Pancreas (tissue), 10 donors: ENCODE measurements around the gene NAT9. TPM values are rescaled to one million over a fixed set of nuclear protein-coding genes. Genes with fewer than 3 reads are reported as not detected.

Source experiments
- ATAC-seq, 4 donors: fragments of 200-7000 bp; cut with Tn5 transposase; one replicate each; pipeline versions ENCODE4 v1.8.0 to v1.9.1; 2020; ENCODE audit warnings: mild to moderate bottlenecking in 4 of 4, moderate library complexity in 4 of 4
- DNase-seq, 6 donors: peaks; one replicate each; pipeline ENCODE4 v3.0.0-alpha.2; 2020
- FAIRE-seq: peaks from 2 replicates; lab custom pipeline; 2012; peaks lifted over from hg19 to GRCh38; lab: Jason Lieb, UNC
- H3K27ac ChIP-seq, 4 donors: fragments of 200-600 bp; sonication (generic); 1 replicate in 3 of 4; 2 replicates in 1 of 4; pipeline versions ENCODE4 v1.5.0 to v1.8.0; 2020
- H3K27me3 ChIP-seq, 4 donors: fragments of 200-600 bp; one replicate each; pipeline ENCODE4 v1.8.0; 2021
- H3K36me3 ChIP-seq, 3 donors: fragments of 200-600 bp; sonication (generic) in 1 of 3; one replicate each; pipeline versions ENCODE4 v1.5.0 to v1.8.0; 2020 to 2021
- H3K4me1 ChIP-seq, 3 donors: fragments of 200-600 bp; one replicate each; pipeline ENCODE4 v1.8.0; 2021
- H3K4me3 ChIP-seq, 4 donors: fragments of 200-600 bp; sonication (generic) in 2 of 4; one replicate each; pipeline versions ENCODE4 v1.5.0 to v1.8.0; 2020 to 2021
- H3K9me3 ChIP-seq, 4 donors: fragments of 200-600 bp; one replicate each; pipeline ENCODE4 v1.8.0; 2021
- WGBS, 2 donors: extraction: QIAGEN DNeasy Blood & Tissue Kit; methylation state at CpG; one replicate each; pipeline ENCODE4 v1.1.7; 2013; 5-methylcytosine and 5-hydroxymethylcytosine counted together
- intact Hi-C, 3 donors: fragments of 100-400 bp; cut with DNase I; formaldehyde crosslinking; loops; one replicate each; pipeline versions ENCODE4 v1.11.1 to v1.14.2; 2022
- polyA plus RNA-seq, 2 donors: library from polyadenylated mRNA; stranded (reverse); fragments of 200-250 nt; gene quantifications; one replicate each; pipeline ENCODE4 v1.2.3, GENCODE V29; 2013
- total RNA-seq, 6 donors: library from RNA; stranded (reverse); fragmentation: NEBNext Ultra II Directional in 4 of 6; extraction: Animal tissue kit (Norgen Biotek cat#: 25700) in 4 of 6; gene quantifications; one replicate each; pipeline versions ENCODE4 v1.2.1 to v1.2.4, GENCODE V29; 2021 to 2023
- TF ChIP-seq, protein P1 (sequence below), 4 donors: fragments of 200-600 bp; sonication (generic) in 3 of 4; IDR thresholded peaks; one replicate each; pipeline versions ENCODE4 v1.5.0 to v1.8.0; 2021; ENCODE audit warnings: antibody characterized with exemption in 4 of 4
- donor health status: healthy with polysubstance abuse.
- donor health status: DM: no; HTN: no; CAD: no; lungs with moderate emphysema.
- donor health status: DM: no; HTN: no; CAD: no.
- donor health status: control.
- donor health status: control.
- donor health status: Bipolar disorder and iron deficiency.
- donor health status: DM: yes; HTN: yes; CAD: no.
- donor health status: DM: no; HTN: no; CAD: no.
- donor health status: DM: no; HTN: no; CAD: no.
- donor health status: DM: yes; HTN: yes; CAD: no.

The NAT9 gene
- total and polyA plus RNA-seq, 8 donors: 14.4 to 38.5 (median 24.8) TPM

DNA sequence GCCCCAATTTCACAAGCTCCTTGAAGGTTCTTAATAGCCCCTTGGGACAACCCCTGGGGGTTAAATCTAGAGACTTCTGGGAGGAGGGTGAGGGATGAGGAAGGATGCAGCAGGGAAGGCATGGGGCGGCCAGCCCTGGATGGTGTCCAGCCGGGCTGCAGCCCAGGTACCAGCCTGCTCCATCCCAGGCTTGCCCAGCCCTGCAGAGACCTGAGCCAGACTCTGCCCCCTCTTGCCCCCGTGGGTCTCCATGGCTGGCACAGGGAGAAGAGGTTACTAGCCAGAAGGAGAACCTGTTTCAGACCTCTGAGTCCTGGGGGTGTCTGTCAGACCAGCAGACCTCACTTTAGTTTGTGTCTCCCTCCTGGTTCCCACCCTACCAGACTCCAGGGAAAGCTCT is 19.3 kb downstream of the NAT9 start:
- DNase-seq (peak in 1 of 6 donors; percentile 44), FAIRE-seq (no peak), ATAC-seq (no peak)
- peaks cover 53 to 65% (median 57%) of the 10 kb centered on the region in 3 donors for H3K4me1 ChIP-seq
- no peaks in the 10 kb centered on the region for H3K36me3 ChIP-seq
- intact Hi-C loops: no loop called here
- H3K9me3 ChIP-seq: no peaks in the 10 kb centered on the region
- H3K27ac ChIP-seq: peak overlapping the region in 3 of 4 donors; percentile 40 to 82 (median 65)
- WGBS, 2 donors: 40 to 47% methylated on average over 3 of the region's 3 CpGs
- no peak overlapping the region for H3K4me3 ChIP-seq
- H3K27me3 ChIP-seq: no peaks in the 10 kb centered on the region
- TF ChIP-seq, protein P1, sequence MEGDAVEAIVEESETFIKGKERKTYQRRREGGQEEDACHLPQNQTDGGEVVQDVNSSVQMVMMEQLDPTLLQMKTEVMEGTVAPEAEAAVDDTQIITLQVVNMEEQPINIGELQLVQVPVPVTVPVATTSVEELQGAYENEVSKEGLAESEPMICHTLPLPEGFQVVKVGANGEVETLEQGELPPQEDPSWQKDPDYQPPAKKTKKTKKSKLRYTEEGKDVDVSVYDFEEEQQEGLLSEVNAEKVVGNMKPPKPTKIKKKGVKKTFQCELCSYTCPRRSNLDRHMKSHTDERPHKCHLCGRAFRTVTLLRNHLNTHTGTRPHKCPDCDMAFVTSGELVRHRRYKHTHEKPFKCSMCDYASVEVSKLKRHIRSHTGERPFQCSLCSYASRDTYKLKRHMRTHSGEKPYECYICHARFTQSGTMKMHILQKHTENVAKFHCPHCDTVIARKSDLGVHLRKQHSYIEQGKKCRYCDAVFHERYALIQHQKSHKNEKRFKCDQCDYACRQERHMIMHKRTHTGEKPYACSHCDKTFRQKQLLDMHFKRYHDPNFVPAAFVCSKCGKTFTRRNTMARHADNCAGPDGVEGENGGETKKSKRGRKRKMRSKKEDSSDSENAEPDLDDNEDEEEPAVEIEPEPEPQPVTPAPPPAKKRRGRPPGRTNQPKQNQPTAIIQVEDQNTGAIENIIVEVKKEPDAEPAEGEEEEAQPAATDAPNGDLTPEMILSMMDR (IDR thresholded peaks at IDR 0.05): no peak

DNA sequence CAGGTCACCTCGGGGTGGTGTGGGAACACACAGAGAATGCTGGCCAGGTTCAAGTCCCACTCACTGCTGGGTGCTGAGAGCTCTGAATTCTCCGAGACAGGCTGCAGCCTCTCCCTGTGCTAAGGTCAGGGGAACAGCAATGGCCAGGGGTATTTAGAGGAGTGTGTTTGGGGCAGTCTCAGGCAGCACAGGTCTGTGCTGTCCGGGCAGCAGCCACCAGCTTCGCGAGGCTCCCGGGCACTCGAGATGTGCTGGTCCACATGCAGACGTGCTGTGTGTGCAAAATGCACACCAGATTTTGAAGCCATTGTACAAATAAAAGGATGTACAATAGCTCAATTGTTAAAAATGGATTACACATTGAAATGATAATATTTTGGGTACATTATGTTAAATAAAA is 20.6 kb downstream of the NAT9 start:
- ATAC-seq (no peak), DNase-seq (peak in 1 of 6 donors; percentile 29), FAIRE-seq (no peak)
- Histone ChIP-seq H3K27me3 (no peaks in the 10 kb centered on the region), H3K9me3 (no peaks in the 10 kb centered on the region), H3K4me1 (peaks cover 57 to 64% (median 57%) of the 10 kb centered on the region in 3 donors), H3K4me3 (no peak overlapping the region), H3K36me3 (no peaks in the 10 kb centered on the region), H3K27ac (no peak overlapping the region)
- intact Hi-C loops: no loop called here
- WGBS, 2 donors: 78 to 81% methylated on average over 8 of the region's 8 CpGs
- TF ChIP-seq, protein P1 (IDR thresholded peaks at IDR 0.05): no peak

DNA sequence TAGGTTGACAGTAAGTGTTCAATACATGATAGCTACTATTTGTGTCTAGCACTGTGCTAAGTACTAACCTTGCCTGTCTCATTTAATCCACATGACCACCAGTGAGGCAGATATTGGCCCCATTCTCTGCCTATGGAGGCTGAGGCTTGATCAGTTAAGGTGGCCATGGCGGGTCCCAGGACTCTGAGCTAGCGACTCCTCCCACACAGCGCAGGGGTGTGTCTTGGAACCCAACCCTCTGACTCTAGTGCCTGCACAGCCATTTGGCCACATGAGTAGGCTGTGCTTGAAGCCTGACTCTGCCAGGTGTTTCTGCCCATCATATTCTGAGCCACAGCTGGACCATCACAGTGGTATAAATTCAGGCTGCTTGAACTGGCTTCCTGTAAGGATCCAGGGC is 21.3 kb downstream of the NAT9 start:
- TF ChIP-seq, protein P1 (IDR thresholded peaks at IDR 0.05): no peak
- WGBS, 2 donors: 92 to 98% methylated on average over 3 of the region's 3 CpGs

DNA sequence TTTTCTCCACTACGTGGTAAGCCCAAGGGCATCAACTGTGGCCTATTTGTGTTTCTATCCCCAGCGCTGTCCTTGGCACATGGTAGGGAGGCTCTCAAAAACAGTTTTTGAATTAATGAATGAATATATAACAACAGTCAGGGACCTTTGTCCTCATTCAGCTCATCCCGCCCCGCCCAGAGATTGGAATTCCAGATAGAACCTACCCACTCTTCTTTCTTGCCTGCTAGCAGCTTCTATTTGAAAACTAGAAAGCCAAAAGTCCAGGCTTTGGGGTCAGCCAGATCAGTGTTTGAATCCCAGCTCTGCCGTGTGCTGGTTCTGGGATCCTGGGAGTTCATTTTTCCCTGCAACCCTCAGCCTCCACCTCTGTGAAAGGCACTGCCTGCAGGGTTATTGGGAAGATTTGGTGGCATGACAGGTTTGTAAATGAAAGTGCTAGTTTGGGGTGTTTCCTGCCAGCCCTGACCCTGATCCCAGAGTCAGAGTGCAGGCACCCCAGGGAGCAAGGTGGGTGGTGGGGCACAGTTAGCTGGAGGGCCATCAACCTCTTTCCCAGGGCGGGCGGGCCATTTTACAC is 23.2 kb downstream of the NAT9 start:
- peak overlapping the region in 3 of 4 donors; percentile 29 to 95 (median 95) for H3K27ac ChIP-seq
- 71 to 72% methylated on average over 7 of the region's 7 CpGs for WGBS, 2 donors
- no peaks in the 10 kb centered on the region for H3K36me3 ChIP-seq
- ATAC-seq (no peak), FAIRE-seq (no peak), DNase-seq (peak in 1 of 6 donors; percentile 4)
- no peak overlapping the region for H3K4me3 ChIP-seq
- TF ChIP-seq, protein P1 (IDR thresholded peaks at IDR 0.05): no peak
- intact Hi-C loops: no loop called here
- H3K27me3 ChIP-seq: no peaks in the 10 kb centered on the region
- H3K4me1 ChIP-seq: peaks cover 31 to 38% (median 36%) of the 10 kb centered on the region in 3 donors
- H3K9me3 ChIP-seq: no peaks in the 10 kb centered on the region

More for the DNA sequence above, 21.3 kb downstream of the NAT9 start:
- H3K4me1 ChIP-seq: peaks cover 50 to 57% (median 55%) of the 10 kb centered on the region in 3 donors
- H3K9me3 ChIP-seq: no peaks in the 10 kb centered on the region
- ATAC-seq (no peak), DNase-seq (peak in 1 of 6 donors; percentile 31), FAIRE-seq (no peak)
- no peaks in the 10 kb centered on the region for H3K27me3 ChIP-seq
- H3K4me3 ChIP-seq: no peak overlapping the region
- intact Hi-C loops: no loop called here
- H3K27ac ChIP-seq: no peak overlapping the region
- no peaks in the 10 kb centered on the region for H3K36me3 ChIP-seq

DNA sequence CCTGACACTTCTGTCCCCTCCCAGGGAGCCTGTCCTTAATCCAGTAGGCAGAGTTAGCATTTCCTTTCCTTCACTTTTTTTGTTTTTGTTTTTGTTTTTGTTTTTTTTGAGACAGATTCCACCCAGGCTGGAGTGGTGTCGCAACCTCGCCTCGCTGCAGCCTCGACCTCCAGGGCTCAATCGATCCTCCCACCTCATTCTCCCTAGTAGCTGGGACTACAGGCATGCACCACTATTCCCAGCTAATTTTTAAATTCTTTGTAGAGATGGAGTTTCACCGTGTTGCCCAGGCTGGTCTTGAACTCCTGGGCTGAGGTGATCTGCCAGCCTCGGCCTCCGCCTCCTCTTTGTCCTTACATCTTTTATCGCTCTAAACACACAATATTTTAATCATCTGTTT is 23.7 kb downstream of the NAT9 start:
- intact Hi-C loops: no loop called here
- DNase-seq (no peak), ATAC-seq (no peak), FAIRE-seq (no peak)
- WGBS, 2 donors: 48 to 55% methylated on average over 9 of the region's 9 CpGs
- TF ChIP-seq, protein P1 (IDR thresholded peaks at IDR 0.05): no peak
- H3K4me3 ChIP-seq: peak overlapping the region in 1 of 4 donors; percentile 89
- no peaks in the 10 kb centered on the region for H3K9me3 ChIP-seq
- no peaks in the 10 kb centered on the region for H3K27me3 ChIP-seq
- peak overlapping the region in 3 of 4 donors; percentile 95 to 97 (median 95) for H3K27ac ChIP-seq
- no peaks in the 10 kb centered on the region for H3K36me3 ChIP-seq
- H3K4me1 ChIP-seq: peaks cover 26 to 38% (median 31%) of the 10 kb centered on the region in 3 donors
